Left lung (tissue), 10 donors: ENCODE results near the gene PHKB. TPM values are rescaled to one million over a fixed set of nuclear protein-coding genes. Genes with fewer than 3 reads are reported as not detected.

Source experiments
- ATAC-seq: fragments of 200-7000 bp; cut with Tn5 transposase; one replicate; pipeline ENCODE4 v1.9.1; 2020; ENCODE audit warnings: moderate library complexity
- DNase-seq, 4 donors: peaks; one replicate each; pipeline ENCODE4 v3.0.0-alpha.2; 2013 to 2020
- H3K27ac ChIP-seq, 2 donors: fragments of 200-600 bp; sonication (generic) in 1 of 2; one replicate each; pipeline versions ENCODE4 v1.5.0 to v1.8.0; 2020 to 2021
- H3K27me3 ChIP-seq, 2 donors: fragments of 200-600 bp; sonication (generic) in 1 of 2; one replicate each; pipeline versions ENCODE4 v1.5.0 to v1.8.0; 2020 to 2021
- H3K36me3 ChIP-seq, 2 donors: fragments of 200-600 bp; sonication (generic) in 1 of 2; one replicate each; pipeline versions ENCODE4 v1.5.0 to v1.8.0; 2020 to 2021
- H3K4me1 ChIP-seq, 2 donors: fragments of 200-600 bp; one replicate each; pipeline ENCODE4 v1.8.0; 2021
- H3K4me3 ChIP-seq, 2 donors: fragments of 200-600 bp; sonication (generic) in 1 of 2; one replicate each; pipeline versions ENCODE4 v1.5.0 to v1.8.0; 2020 to 2021; ENCODE audit warnings: mild to moderate bottlenecking in 1 of 2
- H3K9me3 ChIP-seq, 2 donors: fragments of 200-600 bp; sonication (generic) in 1 of 2; one replicate each; pipeline versions ENCODE4 v1.5.0 to v1.8.0; 2020 to 2021
- CTCF ChIP-seq, 2 donors: fragments of 200-600 bp; sonication (generic) in 1 of 2; IDR thresholded peaks; one replicate each; pipeline versions ENCODE4 v1.5.0 to v1.8.0; 2021; ENCODE audit warnings: antibody characterized with exemption in 2 of 2
- intact Hi-C, 2 donors: fragments of 100-400 bp; cut with DNase I; formaldehyde crosslinking; loops; one replicate each; pipeline versions ENCODE4 v1.11.2 to v1.14.2; 2022
- polyA plus RNA-seq, 6 donors: library from polyadenylated mRNA; unstranded; fragments of 120-200 nt; gene quantifications; one replicate each; pipeline ENCODE4 v1.2.1, GENCODE V29; 2013; ENCODE audit not compliant: insufficient read length in 6 of 6
- total RNA-seq, 2 donors: library from RNA; stranded (reverse); fragmentation: NEBNext Ultra II Directional; extraction: Animal tissue kit (Norgen Biotek cat#: 25700); gene quantifications; one replicate each; pipeline ENCODE4 v1.2.1, GENCODE V29; 2021
- donor health status: DM: no; HTN: yes; CAD: no.
- donor health status: DM: no; HTN: no; CAD: no.

PHKB gene
- total and polyA plus RNA-seq, 8 donors: 76.5 to 104 (median 90.4) TPM

GRCh38 chr16:47722046-47722445, 260.9 kb downstream of the PHKB start:
- H3K4me3 ChIP-seq: no peak overlapping the region
- DNase-seq (no peak), ATAC-seq (no peak)
- TF ChIP-seq CTCF (IDR thresholded peaks at IDR 0.05): no peak
- no peaks in the 10 kb centered on the region for H3K36me3 ChIP-seq
- H3K27ac ChIP-seq: no peak overlapping the region
- intact Hi-C loops: no loop called here
- H3K27me3 ChIP-seq: no peaks in the 10 kb centered on the region
- no peaks in the 10 kb centered on the region for H3K9me3 ChIP-seq
- H3K4me1 ChIP-seq: no peaks in the 10 kb centered on the region

- intact Hi-C loops: no loop called here
- H3K36me3 ChIP-seq: no peaks in the 10 kb centered on the region
- H3K4me1 ChIP-seq: no peaks in the 10 kb centered on the region
- H3K9me3 ChIP-seq: no peaks in the 10 kb centered on the region
- ATAC-seq: no peak
- H3K4me3 ChIP-seq: no peak overlapping the region
- no peak for DNase-seq
- no peak for TF ChIP-seq CTCF (IDR thresholded peaks at IDR 0.05)
- H3K27me3 ChIP-seq: no peaks in the 10 kb centered on the region
- H3K27ac ChIP-seq: no peak overlapping the region
Measured at GRCh38 chr16:47724115-47724785, 263.1 kb downstream of the PHKB start.

- no peak overlapping the region for H3K4me3 ChIP-seq
- H3K9me3 ChIP-seq: no peaks in the 10 kb centered on the region
- H3K36me3 ChIP-seq: no peaks in the 10 kb centered on the region
- no peak overlapping the region for H3K27ac ChIP-seq
- no peaks in the 10 kb centered on the region for H3K4me1 ChIP-seq
- H3K27me3 ChIP-seq: no peaks in the 10 kb centered on the region
- TF ChIP-seq CTCF (IDR thresholded peaks at IDR 0.05): no peak
- intact Hi-C loops: no loop called here
- DNase-seq (no peak), ATAC-seq (no peak)
Measured at GRCh38 chr16:47725188-47725695, 264.1 kb downstream of the PHKB start.

- no peak for TF ChIP-seq CTCF (IDR thresholded peaks at IDR 0.05)
- ATAC-seq (no peak), DNase-seq (no peak)
- H3K27me3 ChIP-seq: no peaks in the 10 kb centered on the region
- H3K9me3 ChIP-seq: no peaks in the 10 kb centered on the region
- no peaks in the 10 kb centered on the region for H3K4me1 ChIP-seq
- no peak overlapping the region for H3K27ac ChIP-seq
- intact Hi-C loops: no loop called here
- H3K4me3 ChIP-seq: no peak overlapping the region
- no peaks in the 10 kb centered on the region for H3K36me3 ChIP-seq
Measured at GRCh38 chr16:47726031-47726675, 265.0 kb downstream of the PHKB start.

GRCh38 chr16:47727131-47727530, 266.0 kb downstream of the PHKB start:
- H3K36me3 ChIP-seq: no peaks in the 10 kb centered on the region
- intact Hi-C loops: no loop called here
- H3K4me1 ChIP-seq: no peaks in the 10 kb centered on the region
- no peak for DNase-seq
- H3K4me3 ChIP-seq: no peak overlapping the region
- ATAC-seq: no peak
- no peak for TF ChIP-seq CTCF (IDR thresholded peaks at IDR 0.05)
- H3K27me3 ChIP-seq: no peaks in the 10 kb centered on the region
- H3K27ac ChIP-seq: no peak overlapping the region
- H3K9me3 ChIP-seq: no peaks in the 10 kb centered on the region
